Vagina (tissue), 2 donors: ENCODE data around the gene PLOD1.

Experiments
- POLR2A ChIP-seq, 2 donors: fragments of 450-650 bp; IDR thresholded peaks; one replicate each; pipeline ENCODE4 v1.6.1; 2017; ENCODE audit warnings: antibody characterized with exemption in 2 of 2, mild to moderate bottlenecking in 2 of 2, moderate library complexity in 2 of 2
- TF ChIP-seq, protein P1 (sequence below), 3 experiments: fragments of 450-650 bp in 2 of 3; fragments of 200-600 bp in 1 of 3; sonication (generic) in 1 of 3; IDR thresholded peaks; one replicate each; pipeline ENCODE4 v1.5.1; 2017 to 2019; ENCODE audit warnings: antibody characterized with exemption in 3 of 3, mild to moderate bottlenecking in 2 of 3, moderate library complexity in 2 of 3

GRCh38 chr1:11948822-11949458 lies 14.4 kb downstream of the PLOD1 start:
- TF ChIP-seq POLR2A (IDR thresholded peaks at IDR 0.05) = no peak
- TF ChIP-seq, protein P1, sequence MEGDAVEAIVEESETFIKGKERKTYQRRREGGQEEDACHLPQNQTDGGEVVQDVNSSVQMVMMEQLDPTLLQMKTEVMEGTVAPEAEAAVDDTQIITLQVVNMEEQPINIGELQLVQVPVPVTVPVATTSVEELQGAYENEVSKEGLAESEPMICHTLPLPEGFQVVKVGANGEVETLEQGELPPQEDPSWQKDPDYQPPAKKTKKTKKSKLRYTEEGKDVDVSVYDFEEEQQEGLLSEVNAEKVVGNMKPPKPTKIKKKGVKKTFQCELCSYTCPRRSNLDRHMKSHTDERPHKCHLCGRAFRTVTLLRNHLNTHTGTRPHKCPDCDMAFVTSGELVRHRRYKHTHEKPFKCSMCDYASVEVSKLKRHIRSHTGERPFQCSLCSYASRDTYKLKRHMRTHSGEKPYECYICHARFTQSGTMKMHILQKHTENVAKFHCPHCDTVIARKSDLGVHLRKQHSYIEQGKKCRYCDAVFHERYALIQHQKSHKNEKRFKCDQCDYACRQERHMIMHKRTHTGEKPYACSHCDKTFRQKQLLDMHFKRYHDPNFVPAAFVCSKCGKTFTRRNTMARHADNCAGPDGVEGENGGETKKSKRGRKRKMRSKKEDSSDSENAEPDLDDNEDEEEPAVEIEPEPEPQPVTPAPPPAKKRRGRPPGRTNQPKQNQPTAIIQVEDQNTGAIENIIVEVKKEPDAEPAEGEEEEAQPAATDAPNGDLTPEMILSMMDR (IDR thresholded peaks at IDR 0.05) = no peak
